SK-N-SH treated with all-trans-retinoic acid at 6 μM for 48 hours (cell line): ENCODE measurements around the gene COL21A1.
A peak's percentile ranks its signal among the peaks of the same experiment; 100 is the strongest.

Experiments
- ATAC-seq: fragments of 200-7000 bp; cut with Tn5 transposase; 3 replicates; pipeline ENCODE4 v1.9.1; 2020; ENCODE audit warnings: mild to moderate bottlenecking, moderate library complexity
- ARNTL ChIP-seq: fragments of 450-650 bp; formaldehyde crosslinking; IDR thresholded peaks from 2 replicates; pipeline ENCODE4 v1.5.0; 2020; ENCODE audit warnings: low read depth, mild to moderate bottlenecking, moderate library complexity, borderline replicate concordance
- BACH2 ChIP-seq: fragments of 250-450 bp; sonication (Bioruptor Pico); IDR thresholded peaks from 2 replicates; pipeline ENCODE4 v1.9.0; 2021; ENCODE audit warnings: mild to moderate bottlenecking, borderline replicate concordance
- CSDC2 ChIP-seq: fragments of 250-450 bp; sonication (Bioruptor Pico); IDR thresholded peaks from 2 replicates; pipeline ENCODE4 v1.5.0; 2020; ENCODE audit warnings: mild to moderate bottlenecking, moderate library complexity
- GLIS3 ChIP-seq: fragments of 250-450 bp; sonication (Bioruptor Pico); IDR thresholded peaks from 2 replicates; pipeline ENCODE4 v1.5.0; 2020; ENCODE audit warnings: mild to moderate bottlenecking, moderate library complexity
- ISL1 ChIP-seq: fragments of 250-450 bp; sonication (Bioruptor Pico); IDR thresholded peaks from 2 replicates; pipeline ENCODE4 v2.1.2; 2022; ENCODE audit warnings: mild to moderate bottlenecking, moderate library complexity
- OSR1 ChIP-seq: fragments of 250-450 bp; sonication (Bioruptor Pico); IDR thresholded peaks from 2 replicates; pipeline ENCODE4 v1.8.0; 2022; ENCODE audit warnings: moderate library complexity, mild to moderate bottlenecking, inconsistent platforms
- PPARA ChIP-seq: fragments of 250-450 bp; sonication (Bioruptor Pico); IDR thresholded peaks from 2 replicates; pipeline ENCODE4 v1.5.0; 2020; ENCODE audit warnings: mild to moderate bottlenecking, borderline replicate concordance
- RARB ChIP-seq: fragments of 250-450 bp; sonication (Bioruptor Pico); IDR thresholded peaks from 2 replicates; pipeline ENCODE4 v1.8.0; 2021; ENCODE audit warnings: mild to moderate bottlenecking, moderate library complexity
- SNAI2 ChIP-seq: fragments of 250-450 bp; sonication (Bioruptor Pico); IDR thresholded peaks from 2 replicates; pipeline ENCODE4 v1.5.0; 2020; ENCODE audit warnings: mild to moderate bottlenecking, moderate library complexity
- TCF4 ChIP-seq: fragments of 250-450 bp; sonication (Bioruptor Pico); IDR thresholded peaks from 2 replicates; pipeline ENCODE4 v1.8.0; 2021; ENCODE audit warnings: mild to moderate bottlenecking, moderate library complexity, borderline replicate concordance
- TOX ChIP-seq: fragments of 250-450 bp; sonication (Bioruptor Pico); IDR thresholded peaks from 2 replicates; pipeline ENCODE4 v1.8.0; 2021; ENCODE audit warnings: mild to moderate bottlenecking, moderate library complexity, borderline replicate concordance
- TSHZ2 ChIP-seq: fragments of 250-450 bp; sonication (Bioruptor Pico); IDR thresholded peaks from 2 replicates; pipeline ENCODE4 v1.5.0; 2020; ENCODE audit warnings: mild to moderate bottlenecking, moderate library complexity
- ZC3H10 ChIP-seq: fragments of 250-450 bp; sonication (Bioruptor Pico); IDR thresholded peaks from 2 replicates; pipeline ENCODE4 v1.5.1; 2021; ENCODE audit warnings: mild to moderate bottlenecking, moderate library complexity
- ZFP3 ChIP-seq: fragments of 250-450 bp; sonication (Bioruptor Pico); IDR thresholded peaks from 2 replicates; pipeline ENCODE4 v1.5.0; 2020; ENCODE audit warnings: mild to moderate bottlenecking, moderate library complexity
- ZFP30 ChIP-seq: fragments of 450-650 bp; formaldehyde crosslinking; IDR thresholded peaks from 2 replicates; pipeline ENCODE4 v1.5.0; 2022; ENCODE audit warnings: mild to moderate bottlenecking, moderate library complexity
- ZNF565 ChIP-seq: fragments of 450-650 bp; formaldehyde crosslinking; conservative IDR thresholded peaks from 2 replicates; pipeline ENCODE4 v1.5.0; 2020; ENCODE audit warnings: low read depth, mild to moderate bottlenecking, moderate library complexity
- ZNF70 ChIP-seq: fragments of 450-650 bp; formaldehyde crosslinking; IDR thresholded peaks from 2 replicates; pipeline ENCODE4 v1.5.0; 2020; ENCODE audit warnings: mild to moderate bottlenecking, moderate library complexity
- TF ChIP-seq, protein P1 (sequence below): fragments of 250-450 bp; sonication (Bioruptor Pico); IDR thresholded peaks from 2 replicates; pipeline ENCODE4 v1.8.0; 2021; ENCODE audit warnings: low read depth, mild to moderate bottlenecking, moderate library complexity, borderline replicate concordance
- TF ChIP-seq, protein P2 (sequence below): fragments of 250-450 bp; sonication (Bioruptor Pico); IDR thresholded peaks from 2 replicates; pipeline ENCODE4 v1.8.0; 2020; ENCODE audit warnings: mild to moderate bottlenecking, moderate library complexity, borderline replicate concordance

COL21A1 gene

DNA sequence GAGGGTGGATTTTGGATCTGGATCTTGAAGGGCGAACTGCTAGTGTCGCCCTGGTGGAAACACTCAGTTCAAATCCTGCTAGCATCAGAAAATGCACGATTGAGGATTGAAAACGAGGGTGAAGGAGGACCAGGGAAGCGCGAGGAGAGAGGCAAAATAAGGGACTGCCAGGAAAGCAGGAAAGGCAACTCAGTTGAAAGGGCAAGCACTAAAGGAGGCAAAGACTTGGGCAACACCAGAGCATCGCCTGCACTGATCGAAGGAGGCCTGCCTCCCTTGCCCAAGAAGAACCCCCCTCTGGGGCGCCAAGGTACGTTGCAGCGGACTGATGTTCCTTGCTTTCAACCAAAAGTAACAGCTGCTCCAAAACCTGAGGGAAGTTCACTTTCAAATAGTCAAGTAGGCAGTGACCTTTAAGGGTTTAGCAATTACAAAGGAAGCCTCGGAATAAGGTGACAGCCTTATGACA is 308 bp upstream of the COL21A1 start (continued):
- TF ChIP-seq RARB, result no peak
- TF ChIP-seq OSR1 (CRISPR knock-in tag), result no peak
- TF ChIP-seq ZNF70 (CRISPR knock-in tag), result no peak

DNA sequence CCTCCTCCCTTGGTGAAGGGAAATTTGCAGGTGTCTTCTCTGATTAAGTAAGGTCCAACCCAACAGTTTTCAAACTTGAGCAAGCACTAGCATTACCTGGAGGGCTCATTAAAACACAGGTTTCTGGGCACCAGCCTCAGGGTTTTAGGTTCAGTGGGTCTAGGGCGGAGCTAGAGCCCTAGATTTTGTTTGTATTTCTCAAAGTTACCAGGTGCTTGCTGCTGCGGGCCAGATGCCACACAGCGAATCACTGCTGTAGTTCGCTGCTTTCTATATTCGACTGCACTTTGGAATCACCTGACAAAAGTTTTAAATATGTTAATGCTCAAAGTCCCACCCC is 869 bp downstream of the COL21A1 start:
- no peak for ATAC-seq
- TF ChIP-seq ISL1 (CRISPR knock-in tag) (no peak), ZNF565 (CRISPR knock-in tag) (no peak), PPARA (CRISPR knock-in tag) (no peak), GLIS3 (CRISPR knock-in tag) (no peak), TCF4 (no peak), ZFP30 (CRISPR knock-in tag) (no peak)

DNA sequence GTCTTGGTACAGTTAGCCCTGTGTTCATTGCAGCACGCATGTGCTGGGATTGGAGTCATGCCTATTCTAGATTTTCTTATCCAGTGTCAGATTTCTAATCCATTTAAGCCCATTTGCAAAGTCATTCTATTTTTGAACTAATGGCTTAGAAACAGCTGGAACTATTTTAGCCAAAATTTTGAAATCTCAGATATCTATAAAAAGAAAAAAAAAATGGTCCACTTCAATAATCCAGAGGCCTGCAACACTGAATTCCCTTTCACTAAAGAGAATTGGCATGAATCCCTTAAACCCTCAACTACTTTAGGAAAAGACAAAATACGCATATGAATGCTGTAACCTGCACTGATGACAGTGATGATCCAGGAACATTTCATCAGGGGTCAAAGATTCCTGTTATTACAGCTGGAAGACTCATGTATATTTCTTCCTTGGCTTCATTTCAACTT is 1.5 kb downstream of the COL21A1 start:
- no peak for TF ChIP-seq GLIS3 (CRISPR knock-in tag)
- TF ChIP-seq TSHZ2 (CRISPR knock-in tag), result no peak
- no peak for TF ChIP-seq ZFP30 (CRISPR knock-in tag)
- no peak for TF ChIP-seq ZNF70 (CRISPR knock-in tag)
- no peak for TF ChIP-seq BACH2 (CRISPR knock-in tag)
- no peak for TF ChIP-seq PPARA (CRISPR knock-in tag)
- no peak for TF ChIP-seq TOX (CRISPR knock-in tag)
- no peak for TF ChIP-seq ZC3H10 (CRISPR knock-in tag)
- TF ChIP-seq ISL1 (CRISPR knock-in tag), result no peak
- TF ChIP-seq OSR1 (CRISPR knock-in tag), result no peak
- TF ChIP-seq, protein P1, sequence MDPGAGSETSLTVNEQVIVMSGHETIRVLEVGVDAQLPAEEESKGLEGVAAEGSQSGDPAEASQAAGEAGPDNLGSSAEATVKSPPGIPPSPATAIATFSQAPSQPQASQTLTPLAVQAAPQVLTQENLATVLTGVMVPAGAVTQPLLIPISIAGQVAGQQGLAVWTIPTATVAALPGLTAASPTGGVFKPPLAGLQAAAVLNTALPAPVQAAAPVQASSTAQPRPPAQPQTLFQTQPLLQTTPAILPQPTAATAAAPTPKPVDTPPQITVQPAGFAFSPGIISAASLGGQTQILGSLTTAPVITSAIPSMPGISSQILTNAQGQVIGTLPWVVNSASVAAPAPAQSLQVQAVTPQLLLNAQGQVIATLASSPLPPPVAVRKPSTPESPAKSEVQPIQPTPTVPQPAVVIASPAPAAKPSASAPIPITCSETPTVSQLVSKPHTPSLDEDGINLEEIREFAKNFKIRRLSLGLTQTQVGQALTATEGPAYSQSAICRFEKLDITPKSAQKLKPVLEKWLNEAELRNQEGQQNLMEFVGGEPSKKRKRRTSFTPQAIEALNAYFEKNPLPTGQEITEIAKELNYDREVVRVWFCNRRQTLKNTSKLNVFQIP, result no peak
- peak; percentile 45; the same call in 1 of the 3 replicates for ATAC-seq

DNA sequence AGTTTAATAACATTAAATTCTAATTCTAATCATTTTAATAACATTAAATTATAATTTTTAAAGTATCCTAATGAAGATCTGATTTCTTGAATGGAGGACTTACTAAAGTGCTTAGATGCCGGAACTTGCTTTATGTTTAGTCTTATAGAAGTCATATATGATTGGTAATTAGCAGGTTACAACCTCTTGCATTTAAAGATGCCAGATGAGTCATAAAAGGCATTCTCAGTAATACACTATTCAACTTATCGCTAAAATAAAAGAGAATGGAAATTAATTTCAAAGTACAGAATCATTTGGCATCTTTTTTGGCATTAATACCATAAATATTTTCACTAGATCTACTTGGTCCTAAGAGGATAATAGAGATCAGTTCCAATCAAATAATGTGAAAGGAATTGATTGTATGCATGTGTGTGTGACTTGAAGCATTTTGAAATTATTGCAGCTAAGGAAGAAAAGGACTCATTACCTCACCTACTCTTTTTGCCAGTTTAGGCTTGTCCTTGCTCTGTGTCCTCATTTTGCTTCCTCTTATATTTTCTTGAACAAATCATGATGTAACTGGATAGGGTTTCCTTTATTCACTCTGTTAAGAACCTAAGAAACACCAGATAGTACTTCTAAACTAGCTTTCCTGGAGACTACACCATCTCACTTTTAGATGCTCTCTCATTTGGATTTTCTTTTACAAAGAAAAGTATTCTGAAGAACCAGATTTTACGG is 2.7 kb downstream of the COL21A1 start:
- TF ChIP-seq, protein P2, sequence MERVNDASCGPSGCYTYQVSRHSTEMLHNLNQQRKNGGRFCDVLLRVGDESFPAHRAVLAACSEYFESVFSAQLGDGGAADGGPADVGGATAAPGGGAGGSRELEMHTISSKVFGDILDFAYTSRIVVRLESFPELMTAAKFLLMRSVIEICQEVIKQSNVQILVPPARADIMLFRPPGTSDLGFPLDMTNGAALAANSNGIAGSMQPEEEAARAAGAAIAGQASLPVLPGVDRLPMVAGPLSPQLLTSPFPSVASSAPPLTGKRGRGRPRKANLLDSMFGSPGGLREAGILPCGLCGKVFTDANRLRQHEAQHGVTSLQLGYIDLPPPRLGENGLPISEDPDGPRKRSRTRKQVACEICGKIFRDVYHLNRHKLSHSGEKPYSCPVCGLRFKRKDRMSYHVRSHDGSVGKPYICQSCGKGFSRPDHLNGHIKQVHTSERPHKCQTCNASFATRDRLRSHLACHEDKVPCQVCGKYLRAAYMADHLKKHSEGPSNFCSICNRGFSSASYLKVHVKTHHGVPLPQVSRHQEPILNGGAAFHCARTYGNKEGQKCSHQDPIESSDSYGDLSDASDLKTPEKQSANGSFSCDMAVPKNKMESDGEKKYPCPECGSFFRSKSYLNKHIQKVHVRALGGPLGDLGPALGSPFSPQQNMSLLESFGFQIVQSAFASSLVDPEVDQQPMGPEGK (CRISPR knock-in tag), result no peak
- TF ChIP-seq SNAI2 (CRISPR knock-in tag) (no peak), ZNF565 (CRISPR knock-in tag) (no peak), TSHZ2 (CRISPR knock-in tag) (no peak), GLIS3 (CRISPR knock-in tag) (no peak), ZNF70 (CRISPR knock-in tag) (no peak), PPARA (CRISPR knock-in tag) (no peak), ZFP3 (CRISPR knock-in tag) (no peak), CSDC2 (CRISPR knock-in tag) (no peak), ARNTL (CRISPR knock-in tag) (no peak), OSR1 (CRISPR knock-in tag) (no peak), TCF4 (no peak)
- TF ChIP-seq, protein P1, result no peak
- no peak for ATAC-seq
